ENCODE measurements around the gene ARHGDIA. TPM values are rescaled to one million over a fixed set of nuclear protein-coding genes. Genes with fewer than 3 reads are reported as not detected.

The ARHGDIA gene
- polyA plus RNA-seq, 3 donors, result 171 to 228 (median 216) TPM

DNA sequence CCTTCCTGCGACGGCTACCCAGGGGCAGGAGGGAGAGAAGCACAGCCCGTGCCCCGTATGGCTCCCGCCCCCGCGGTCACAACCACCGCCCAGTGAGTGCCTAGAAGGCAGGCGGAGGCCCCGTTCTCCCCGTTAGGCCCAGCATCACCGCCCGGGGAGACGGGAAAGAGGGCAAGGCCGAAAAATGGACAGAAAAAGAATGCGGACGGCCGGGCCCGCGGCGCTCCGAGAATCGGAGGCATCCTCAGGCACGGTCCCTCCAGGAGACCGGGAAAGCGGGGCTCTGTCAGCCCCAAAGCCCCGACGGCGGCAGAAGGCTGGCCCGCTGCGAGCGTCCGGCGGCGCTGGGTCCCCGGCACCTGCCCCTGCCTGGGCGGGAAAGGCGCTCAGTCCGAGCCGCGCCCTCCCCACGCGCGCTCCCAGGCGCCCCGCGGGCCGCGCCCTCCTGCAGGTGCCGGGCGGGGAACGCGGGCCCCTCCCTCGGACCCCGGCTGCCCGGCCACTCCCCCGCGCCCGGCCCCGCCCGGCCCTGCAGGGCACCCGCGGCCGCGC is 38.5 kb downstream of the ARHGDIA start:
- no peak for DNase-seq

DNA sequence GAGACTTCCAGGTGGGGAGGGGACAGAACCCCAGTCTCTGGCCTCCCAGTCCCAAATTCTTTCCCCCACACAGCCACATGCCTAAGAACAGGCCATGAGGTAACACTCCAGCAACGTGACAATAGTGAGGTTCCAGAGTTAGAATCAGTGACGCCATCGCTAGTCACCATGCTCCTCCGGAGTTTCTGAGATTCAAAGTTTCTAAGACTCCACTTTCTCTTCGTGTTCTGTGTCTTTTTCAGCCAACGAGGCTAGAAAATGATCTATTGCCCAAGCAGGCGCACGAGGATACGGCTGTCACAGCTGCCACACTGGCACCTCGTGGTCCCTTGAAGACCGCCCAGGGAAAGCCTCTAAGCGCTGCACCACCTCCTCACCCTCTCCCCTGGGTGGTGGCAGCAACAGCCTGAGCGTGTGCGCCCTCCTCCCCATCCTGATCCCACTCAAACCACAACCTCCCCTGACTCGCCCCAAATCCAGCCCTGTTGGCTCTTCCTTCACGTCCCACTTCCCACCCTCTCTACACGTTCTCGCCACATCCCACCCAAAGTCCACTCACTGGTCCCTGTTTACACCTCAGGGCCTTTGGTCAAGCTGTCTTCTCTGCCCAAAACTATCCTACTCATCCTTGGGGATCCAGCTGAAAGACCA is 39.1 kb downstream of the ARHGDIA start:
- DNase-seq, result no peak

DNA sequence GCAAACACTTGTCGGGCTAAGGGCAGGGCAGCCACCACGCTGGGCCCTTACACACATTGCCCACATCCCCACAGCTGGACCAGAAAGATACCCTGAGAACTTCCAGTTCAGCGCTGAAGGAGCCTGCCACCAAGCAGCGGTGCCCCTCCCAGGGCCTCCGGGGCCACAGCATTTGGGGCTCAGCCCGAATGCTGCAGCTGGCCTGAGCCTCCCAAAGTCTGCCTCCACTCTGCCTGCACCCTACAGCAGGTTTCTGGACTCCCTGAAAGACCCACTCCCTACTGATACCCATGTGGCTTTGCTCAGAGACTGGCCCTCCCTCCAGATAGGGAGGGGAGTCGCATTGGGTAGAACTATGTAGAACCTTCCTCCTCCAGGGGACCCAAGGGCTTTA is 39.6 kb downstream of the ARHGDIA start:
- no peak for DNase-seq

DNA sequence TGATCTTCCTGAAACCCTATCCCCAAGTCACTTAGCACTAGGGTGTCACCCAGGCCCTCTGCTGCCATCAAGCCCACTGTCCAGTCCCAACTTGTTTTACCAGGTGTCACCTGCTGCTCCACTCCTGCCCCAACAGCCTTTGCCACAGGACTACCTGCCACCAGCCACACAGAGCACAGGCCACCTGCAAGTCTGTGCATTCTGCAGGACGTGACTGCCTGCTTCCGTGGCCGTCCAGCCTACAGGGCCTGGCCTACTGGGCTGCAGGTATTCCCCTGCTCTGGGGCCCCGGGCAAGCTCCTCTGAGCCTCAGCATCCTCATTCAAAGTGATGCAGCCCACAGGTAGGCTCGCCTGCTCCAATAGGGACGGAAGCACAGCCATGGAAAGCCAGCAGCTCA is 41.3 kb downstream of the ARHGDIA start:
- DNase-seq, result no peak

DNA sequence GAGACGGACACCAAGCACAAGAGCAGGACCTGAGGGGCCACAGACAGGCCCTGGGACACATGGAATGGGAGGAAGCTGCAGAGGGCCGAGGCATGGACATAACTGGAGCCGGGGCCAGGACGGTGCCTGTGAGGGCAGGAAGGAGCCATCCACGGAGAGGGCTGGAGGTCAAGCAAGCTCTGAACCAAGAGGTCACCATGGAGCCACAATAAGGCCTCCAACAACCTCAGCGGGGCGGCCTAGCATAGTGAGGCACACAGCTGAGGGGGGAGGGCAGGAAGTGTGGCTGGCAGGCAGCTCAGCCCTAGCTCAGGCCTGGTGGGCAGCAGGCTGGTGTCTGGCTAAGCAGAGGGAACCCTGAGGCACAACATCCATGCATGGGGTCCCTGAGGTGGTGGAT is 42.5 kb downstream of the ARHGDIA start:
- no peak for DNase-seq

DNA sequence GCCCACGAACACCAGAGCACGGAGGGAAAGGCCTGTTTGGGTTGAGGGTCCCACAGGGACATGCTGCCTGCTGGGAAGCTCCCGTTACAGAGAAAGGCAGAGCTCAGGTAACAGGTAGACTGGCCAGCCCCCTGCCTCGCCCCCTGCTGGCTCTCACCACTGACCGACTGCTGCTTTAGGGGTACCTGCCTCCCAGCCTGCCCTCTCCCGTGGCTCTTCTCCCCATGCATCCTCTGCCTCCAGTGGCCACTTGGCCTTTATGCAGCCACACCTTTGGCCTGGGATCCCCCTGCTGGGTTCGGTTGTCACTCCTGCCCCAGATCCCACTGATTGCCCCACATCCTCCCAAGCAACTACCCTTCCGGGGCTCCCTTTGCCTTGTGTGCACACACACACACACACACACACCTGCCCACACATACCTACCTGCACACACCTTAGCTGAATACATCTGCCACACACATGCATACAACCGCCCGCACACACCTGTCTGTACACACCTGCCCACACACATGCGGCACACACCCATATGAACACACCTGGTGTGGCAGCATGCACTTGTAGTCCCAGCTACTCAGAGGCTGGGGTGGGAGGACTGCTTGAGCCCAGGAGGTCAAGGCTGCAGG is 45.2 kb downstream of the ARHGDIA start:
- no peak for DNase-seq

DNA sequence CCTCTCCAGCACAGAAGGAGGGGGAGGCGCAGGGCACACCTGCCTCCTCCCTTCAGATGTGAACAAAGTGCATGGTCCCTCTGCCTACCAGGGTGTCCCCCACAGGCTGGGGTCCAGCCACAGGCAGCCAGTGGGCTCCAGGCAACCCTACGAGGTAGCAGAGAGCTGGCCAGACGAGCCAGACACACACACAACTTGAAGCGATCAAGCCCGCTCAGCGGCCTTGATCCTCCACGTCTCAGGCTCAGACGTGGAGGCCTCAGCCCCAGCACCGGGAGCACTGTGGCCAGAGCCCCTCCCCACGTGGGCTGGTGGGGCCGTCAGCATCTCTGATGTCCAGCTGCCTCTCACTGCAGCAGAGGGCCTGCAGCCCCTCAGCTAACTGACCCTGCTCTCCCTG is 46.5 kb downstream of the ARHGDIA start:
- no peak for DNase-seq

DNA sequence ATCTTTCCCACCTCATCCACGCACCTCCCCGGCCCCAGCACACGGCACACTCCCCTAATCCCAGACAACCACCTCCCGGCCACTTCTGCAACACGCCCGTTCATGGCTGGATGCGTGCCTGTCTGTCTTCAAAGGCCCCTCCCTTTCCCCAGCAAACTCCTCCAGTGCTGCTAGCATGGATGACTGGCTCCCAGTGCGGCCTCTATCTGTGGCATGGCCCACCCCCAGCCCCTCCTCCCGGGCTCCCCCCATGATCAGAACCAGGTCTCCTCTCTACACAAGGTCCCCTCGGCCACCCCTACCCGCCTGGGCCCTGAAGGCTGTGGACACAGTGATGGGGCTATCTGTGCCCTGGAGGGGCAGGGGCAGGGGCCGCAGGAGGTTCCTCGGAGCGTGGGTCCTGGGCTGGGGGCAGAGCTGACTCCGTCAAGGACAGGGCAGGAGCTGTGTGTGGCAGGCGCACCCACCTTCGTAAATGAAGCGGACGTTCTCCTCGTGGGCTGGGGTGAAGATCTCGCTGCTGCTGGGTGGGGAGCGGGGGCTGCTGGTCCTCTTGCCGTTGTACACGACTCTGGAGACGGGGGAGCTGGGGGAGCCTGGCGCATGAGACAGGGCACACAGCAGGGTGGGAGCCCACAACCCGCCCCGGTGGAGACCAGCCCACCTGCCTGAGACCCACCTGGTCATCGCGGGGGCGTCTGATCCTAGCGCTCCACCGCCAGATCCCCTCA is 47.2 kb downstream of the ARHGDIA start:
- DNase-seq, result no peak

DNA sequence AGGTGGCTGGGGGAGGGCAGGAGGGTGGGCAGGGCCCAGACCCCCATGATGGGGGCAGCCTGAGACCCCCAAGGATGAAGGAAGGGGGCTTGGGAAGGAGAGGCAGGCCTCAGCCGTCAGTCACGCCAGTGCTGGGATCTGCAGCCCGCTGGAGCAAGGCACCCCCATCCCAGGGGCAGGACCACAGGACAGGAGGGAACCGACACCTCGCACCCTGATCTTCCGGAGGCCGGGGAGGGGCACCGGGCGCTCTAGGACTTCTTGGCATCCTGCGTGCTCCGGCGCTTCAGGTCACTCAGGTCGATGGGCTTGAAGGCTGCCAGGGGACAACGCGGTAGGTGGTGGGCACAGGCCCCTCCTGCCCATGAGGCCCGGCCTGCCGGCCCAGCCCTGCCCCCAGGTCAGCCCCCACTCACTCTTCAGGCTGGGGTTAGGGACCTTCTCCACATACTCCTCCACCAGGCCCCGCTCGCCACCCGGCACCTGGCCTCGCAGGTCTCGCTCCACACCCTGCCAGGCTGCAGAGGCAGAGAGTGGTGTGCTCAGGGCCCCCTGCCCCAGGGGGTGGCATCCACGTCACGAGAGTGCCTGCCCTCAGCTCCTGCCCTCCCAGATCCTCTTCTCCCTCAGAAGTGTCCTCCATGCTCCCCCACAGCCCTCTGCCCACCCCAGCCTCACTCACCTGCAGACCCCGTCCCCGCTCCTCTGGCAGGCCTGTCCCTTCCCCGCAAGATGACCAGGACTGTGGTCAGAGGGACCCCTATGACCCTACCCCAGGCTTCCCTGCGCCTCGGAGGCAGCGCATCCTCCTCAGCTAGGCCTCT is 47.9 kb downstream of the ARHGDIA start:
- no peak for DNase-seq

DNA sequence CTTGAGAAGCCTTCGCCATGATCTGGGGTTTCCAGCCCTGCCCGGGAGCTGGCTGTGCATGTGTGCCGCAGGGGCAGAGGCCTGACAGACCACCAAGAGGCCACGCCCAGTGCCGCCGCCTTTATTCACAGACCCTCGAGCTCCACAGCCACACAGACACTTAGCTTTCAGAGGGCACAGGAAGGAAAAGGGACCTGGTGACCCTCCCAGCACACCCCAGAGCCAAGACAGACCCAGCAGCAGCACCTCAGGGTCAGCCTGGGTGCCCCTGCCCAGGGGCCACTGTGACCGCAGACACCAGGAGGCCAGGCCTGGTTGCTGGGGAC is 48.9 kb downstream of the ARHGDIA start:
- no peak for DNase-seq

DNA sequence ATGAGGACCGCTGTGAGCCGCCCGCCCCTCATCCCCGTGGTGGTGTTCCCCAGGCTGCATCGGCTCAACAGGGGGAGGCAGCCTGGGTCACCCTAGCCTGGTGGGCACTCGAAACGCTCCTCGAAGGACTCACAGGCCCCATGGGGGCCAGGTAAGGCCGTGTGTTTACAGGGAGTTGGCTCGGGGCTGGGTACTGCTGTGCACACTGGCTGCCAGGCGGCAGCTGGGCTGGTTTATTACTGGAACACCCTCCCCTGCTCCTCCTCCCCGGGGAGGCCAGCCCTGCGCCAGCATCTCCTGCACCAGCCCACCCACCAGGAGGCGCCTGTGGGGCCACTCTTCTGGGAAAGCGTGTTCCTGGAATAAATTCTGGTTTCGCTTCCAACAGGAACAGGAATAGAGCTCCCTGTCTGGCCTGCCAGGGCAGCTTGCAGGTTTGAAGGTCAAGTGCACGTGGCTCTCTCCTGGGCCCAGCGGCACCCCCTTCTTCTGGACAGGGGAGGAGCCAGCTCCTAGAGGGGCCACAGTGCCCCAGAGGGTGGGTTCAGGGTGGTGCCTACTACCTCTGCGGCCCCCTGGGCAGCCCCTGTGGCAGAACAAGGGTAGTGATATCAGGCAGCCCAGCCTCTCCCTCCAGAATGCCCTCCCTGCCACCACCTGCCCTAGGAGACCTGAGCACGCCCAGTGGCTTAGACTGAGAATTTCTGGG is 49.4 kb downstream of the ARHGDIA start:
- DNase-seq, result no peak

DNA sequence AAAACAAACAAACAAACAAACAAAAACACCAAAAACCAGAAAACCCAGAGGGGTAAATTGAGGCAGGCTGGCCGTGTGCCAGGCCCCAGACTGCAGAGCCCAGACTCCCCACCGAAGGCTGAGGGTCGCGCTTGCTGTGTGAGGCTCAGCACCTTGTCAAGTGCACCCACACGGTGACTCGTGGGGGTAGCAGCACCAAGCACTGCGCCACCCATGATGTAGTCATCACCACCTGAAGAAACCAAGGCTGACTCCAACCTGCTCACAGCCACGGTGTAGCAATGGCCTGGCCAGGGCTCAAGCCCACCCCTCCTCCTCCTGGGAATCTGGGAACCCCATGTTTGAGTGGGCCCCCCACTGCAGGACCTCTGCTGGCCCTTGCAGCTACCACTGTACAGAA is 50.0 kb downstream of the ARHGDIA start:
- no peak for DNase-seq

DNA sequence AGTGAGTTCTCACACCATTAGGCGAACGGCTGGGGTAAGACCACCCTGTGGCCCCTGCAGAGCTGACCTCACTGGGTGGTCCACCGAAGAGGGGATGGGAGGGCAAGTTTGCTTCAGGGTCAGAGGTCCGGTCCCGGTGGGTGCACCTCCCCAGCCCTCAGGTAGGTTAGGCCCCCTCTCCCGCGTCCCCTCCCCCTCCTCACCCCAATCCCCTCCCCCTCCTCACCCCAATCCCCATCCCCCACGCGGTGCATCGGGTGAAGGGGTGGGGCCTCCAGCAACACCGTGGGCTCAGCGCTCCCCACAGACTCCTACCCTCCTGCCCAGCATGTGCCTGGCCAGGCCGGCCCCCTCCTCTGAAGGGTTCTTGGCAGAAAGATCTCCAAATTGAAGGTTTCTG is 51.4 kb downstream of the ARHGDIA start:
- DNase-seq, result no peak

DNA sequence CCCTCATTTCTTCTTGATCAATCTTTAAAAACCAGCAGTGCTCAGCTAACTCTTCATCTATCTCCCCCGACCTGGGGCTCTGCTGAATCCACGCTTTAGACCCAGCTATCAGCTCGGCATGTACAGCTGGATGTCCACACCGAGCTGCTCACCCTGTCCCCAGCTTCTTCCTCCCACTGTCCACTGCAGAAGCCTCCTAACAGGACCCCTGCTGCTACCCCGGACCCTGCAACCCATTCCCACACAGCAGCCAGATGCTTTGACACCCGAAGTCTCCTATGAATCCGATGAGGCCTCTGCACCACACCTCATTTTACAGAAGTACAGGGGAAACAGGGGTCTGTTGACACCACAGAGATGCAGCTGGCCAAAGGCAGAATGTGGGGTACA is 53.4 kb downstream of the ARHGDIA start:
- DNase-seq, result no peak

Other genes with a start within 250 kb of the ARHGDIA start
- gene NPLOC4, start 234.2 kb downstream of the ARHGDIA start, polyA plus RNA-seq (ENCODE audit: insufficient read length in 3 of 3), result 10 to 100 TPM; 51.0 to 78.2 (median 73.9) TPM
- 1 to 10 TPM; 2.6 to 7.0 (median 4.2) TPM for gene TSPAN10, start 234.1 kb downstream of the ARHGDIA start, polyA plus RNA-seq (ENCODE audit: insufficient read length in 3 of 3)
- gene PDE6G, start 214.8 kb downstream of the ARHGDIA start, polyA plus RNA-seq (ENCODE audit: insufficient read length in 3 of 3), result 10 to 100 TPM; 11.2 to 13.4 (median 11.8) TPM
- 10 to 100 TPM; 18.9 to 24.0 (median 22.3) TPM for gene OXLD1, start 204.7 kb downstream of the ARHGDIA start, polyA plus RNA-seq (ENCODE audit: insufficient read length in 3 of 3)
- gene CCDC137, start 204.6 kb downstream of the ARHGDIA start, polyA plus RNA-seq (ENCODE audit: insufficient read length in 3 of 3), result 10 to 100 TPM; 16.8 to 21.9 (median 17.5) TPM
- gene ARL16, start 187.5 kb downstream of the ARHGDIA start, polyA plus RNA-seq (ENCODE audit: insufficient read length in 3 of 3), result 10 to 100 TPM; 41.8 to 49.7 (median 47.0) TPM
- 100 to 1,000 TPM in 1 of 3 donors, 10 to 100 TPM in 2; 95.1 to 111 (median 96.5) TPM for gene HGS, start 187.3 kb downstream of the ARHGDIA start, polyA plus RNA-seq (ENCODE audit: insufficient read length in 3 of 3)
- 10 to 100 TPM; 47.5 to 67.4 (median 59.2) TPM for gene MRPL12, start 168.0 kb downstream of the ARHGDIA start, polyA plus RNA-seq (ENCODE audit: insufficient read length in 3 of 3)
- gene SLC25A10, start 159.1 kb downstream of the ARHGDIA start, polyA plus RNA-seq (ENCODE audit: insufficient read length in 3 of 3), result 10 to 100 TPM; 18.9 to 22.4 (median 22.3) TPM
- gene GCGR, start 67.2 kb downstream of the ARHGDIA start, polyA plus RNA-seq (ENCODE audit: insufficient read length in 3 of 3), result 10 to 100 TPM; 11.1 to 14.0 (median 12.1) TPM
- gene MCRIP1, start 38.0 kb downstream of the ARHGDIA start, polyA plus RNA-seq (ENCODE audit: insufficient read length in 3 of 3), result 100 to 1,000 TPM; 102 to 124 (median 122) TPM
- gene PPP1R27, start 36.3 kb downstream of the ARHGDIA start, polyA plus RNA-seq (ENCODE audit: insufficient read length in 3 of 3), result under 1 TPM in 2 of 3 donors, not detected in 1; 0.14 to 0.44 TPM
- 100 to 1,000 TPM; 415 to 451 (median 445) TPM for gene P4HB, start 10.8 kb downstream of the ARHGDIA start, polyA plus RNA-seq (ENCODE audit: insufficient read length in 3 of 3)
- 10 to 100 TPM; 63.3 to 93.8 (median 83.9) TPM for gene ALYREF, start 20.2 kb upstream of the ARHGDIA start, polyA plus RNA-seq (ENCODE audit: insufficient read length in 3 of 3)
- 100 to 1,000 TPM in 2 of 3 donors, 10 to 100 TPM in 1; 87.9 to 118 (median 117) TPM for gene ANAPC11, start 20.4 kb upstream of the ARHGDIA start, polyA plus RNA-seq (ENCODE audit: insufficient read length in 3 of 3)
- 1 to 10 TPM in 1 of 3 donors, under 1 TPM in 2; 0.71 to 1.2 (median 0.76) TPM for gene NPB, start 30.9 kb upstream of the ARHGDIA start, polyA plus RNA-seq (ENCODE audit: insufficient read length in 3 of 3)
- gene PCYT2, start 40.1 kb upstream of the ARHGDIA start, polyA plus RNA-seq (ENCODE audit: insufficient read length in 3 of 3), result 10 to 100 TPM; 49.6 to 55.1 (median 52.9) TPM
- gene SIRT7, start 46.8 kb upstream of the ARHGDIA start, polyA plus RNA-seq (ENCODE audit: insufficient read length in 3 of 3), result 10 to 100 TPM; 14.0 to 21.3 (median 20.6) TPM
- 10 to 100 TPM; 12.9 to 14.9 (median 13.1) TPM for gene MAFG, start 56.4 kb upstream of the ARHGDIA start, polyA plus RNA-seq (ENCODE audit: insufficient read length in 3 of 3)
- gene PYCR1, start 66.0 kb upstream of the ARHGDIA start, polyA plus RNA-seq (ENCODE audit: insufficient read length in 3 of 3), result 10 to 100 TPM; 26.8 to 38.2 (median 31.9) TPM
- under 1 TPM; 0.17 to 0.36 (median 0.24) TPM for gene MYADML2, start 75.9 kb upstream of the ARHGDIA start, polyA plus RNA-seq (ENCODE audit: insufficient read length in 3 of 3)
- 1 to 10 TPM; 2.1 to 4.3 (median 2.4) TPM for gene NOTUM, start 89.8 kb upstream of the ARHGDIA start, polyA plus RNA-seq (ENCODE audit: insufficient read length in 3 of 3)
- gene ASPSCR1, start 106.3 kb upstream of the ARHGDIA start, polyA plus RNA-seq (ENCODE audit: insufficient read length in 3 of 3), result 10 to 100 TPM; 37.2 to 40.1 (median 37.4) TPM
- gene CENPX, start 151.5 kb upstream of the ARHGDIA start, polyA plus RNA-seq (ENCODE audit: insufficient read length in 3 of 3), result 10 to 100 TPM; 38.7 to 51.4 (median 48.5) TPM
- 10 to 100 TPM; 15.8 to 18.1 (median 16.6) TPM for gene LRRC45, start 152.0 kb upstream of the ARHGDIA start, polyA plus RNA-seq (ENCODE audit: insufficient read length in 3 of 3)
- 10 to 100 TPM; 13.4 to 17.1 (median 14.6) TPM for gene RAC3, start 160.3 kb upstream of the ARHGDIA start, polyA plus RNA-seq (ENCODE audit: insufficient read length in 3 of 3)
- gene DCXR, start 166.4 kb upstream of the ARHGDIA start, polyA plus RNA-seq (ENCODE audit: insufficient read length in 3 of 3), result 100 to 1,000 TPM in 2 of 3 donors, 10 to 100 TPM in 1; 98.3 to 138 (median 102) TPM
- gene RFNG, start 180.5 kb upstream of the ARHGDIA start, polyA plus RNA-seq (ENCODE audit: insufficient read length in 3 of 3), result 10 to 100 TPM; 49.4 to 56.6 (median 54.8) TPM
- gene GPS1, start 180.6 kb upstream of the ARHGDIA start, polyA plus RNA-seq (ENCODE audit: insufficient read length in 3 of 3), result 100 to 1,000 TPM; 127 to 149 (median 140) TPM
- gene DUS1L, start 194.5 kb upstream of the ARHGDIA start, polyA plus RNA-seq (ENCODE audit: insufficient read length in 3 of 3), result 10 to 100 TPM; 76.8 to 96.3 (median 90.9) TPM
- gene FASN, start 226.9 kb upstream of the ARHGDIA start, polyA plus RNA-seq (ENCODE audit: insufficient read length in 3 of 3), result 10 to 100 TPM; 41.4 to 56.7 (median 50.1) TPM